Adrenal gland (tissue), 12 donors: Measurements from ENCODE around the gene MLLT6. TPM values are rescaled to one million over a fixed set of nuclear protein-coding genes. Genes with fewer than 3 reads are reported as not detected.

Experiments
- DNase-seq, 7 donors: peaks; one replicate each; pipeline ENCODE4 v3.0.0-alpha.2; 2019 to 2020
- H3K27ac ChIP-seq, 5 donors: fragments of 200-600 bp; sonication (generic) in 4 of 5; 1 replicate in 3 of 5; 2 replicates in 2 of 5; pipeline versions ENCODE4 v1.5.1 to v1.8.0; 2016 to 2020; ENCODE audit warnings: mild to moderate bottlenecking in 1 of 5
- H3K27me3 ChIP-seq: fragments of 200-600 bp; 2 replicates; pipeline ENCODE4 v1.8.0; 2021
- H3K36me3 ChIP-seq, 2 donors: fragments of 200-600 bp; replicated peaks in 1 of 2; 1 replicate in 1 of 2; 2 replicates in 1 of 2; pipeline versions ENCODE4 v1.5.1 to v1.8.0; 2018 to 2022
- H3K4me1 ChIP-seq, 2 donors: fragments of 200-600 bp; replicated peaks in 1 of 2; 1 replicate in 1 of 2; 2 replicates in 1 of 2; pipeline versions ENCODE4 v1.5.1 to v1.8.0; 2018 to 2021
- H3K4me3 ChIP-seq, 4 donors: fragments of 200-600 bp; sonication (generic) in 3 of 4; one replicate each; pipeline ENCODE4 v1.5.1; 2016 to 2018
- H3K9me3 ChIP-seq, 3 donors: fragments of 200-600 bp; sonication (generic) in 1 of 3; replicated peaks in 1 of 3; 1 replicate in 2 of 3; 2 replicates in 1 of 3; pipeline versions ENCODE4 v1.5.1 to v1.8.0; 2016 to 2021
- CTCF ChIP-seq, 6 experiments: fragments of 450-650 bp in 4 of 6; fragments of 200-600 bp in 2 of 6; sonication (generic) in 1 of 6; IDR thresholded peaks; 1 replicate in 5 of 6; 2 replicates in 1 of 6; pipeline versions ENCODE4 v1.5.1 to v1.8.0; 2016 to 2021; ENCODE audit warnings: antibody characterized with exemption in 6 of 6, mild to moderate bottlenecking in 2 of 6, moderate library complexity in 1 of 6
- POLR2A ChIP-seq, 2 donors: fragments of 450-650 bp; IDR thresholded peaks; one replicate each; pipeline ENCODE4 v1.6.1; 2017; ENCODE audit warnings: antibody characterized with exemption in 2 of 2, mild to moderate bottlenecking in 2 of 2, moderate library complexity in 1 of 2
- WGBS, 4 donors: extraction: QIAGEN DNeasy Blood & Tissue Kit in 2 of 4; methylation state at CpG; one replicate each; pipeline versions ENCODE4 v1.1.5 to v1.1.7; 2013 to 2017; 5-methylcytosine and 5-hydroxymethylcytosine counted together
- intact Hi-C, 2 donors: fragments of 100-400 bp; cut with DNase I; formaldehyde crosslinking; loops; one replicate each; pipeline versions ENCODE4 v1.14.1 to v1.15.0; 2022 to 2023
- polyA plus RNA-seq, 3 donors: library from polyadenylated mRNA; stranded (reverse); fragments of 200-250 nt in 2 of 3; fragments of 350-450 nt in 1 of 3; fragmentation: Illumina TruSeq in 1 of 3; extraction: RNeasy Lipid Tissue Mini Kit (QIAGEN cat#74804) in 1 of 3; gene quantifications; one replicate each; pipeline ENCODE4 v1.2.3, GENCODE V29; 2013 to 2014
- total RNA-seq, 9 donors: library from RNA; depleted of rRNA in 4 of 9; stranded (reverse); fragments of >200 nt in 4 of 9; fragments of 120-200 nt in 1 of 9; fragmentation: NEBNext Ultra II Directional in 1 of 9; extraction: Animal tissue kit (Norgen Biotek cat#: 25700) in 1 of 9; gene quantifications; one replicate each; pipeline versions ENCODE4 v1.1.0 to v1.2.4, GENCODE V29; 2013 to 2023
- donor health status: healthy with polysubstance abuse.
- donor health status: Bipolar disorder and iron deficiency.
- donor health status: DM: yes; HTN: yes; CAD: no.
- donor health status: DM: no; HTN: no; CAD: no.
- donor health status: DM: no; HTN: no; CAD: no.
- donor health status: DM: yes; HTN: yes; CAD: no.

Gene MLLT6
- total and polyA plus RNA-seq, 12 donors, result 24.5 to 339 (median 85.2) TPM

- Histone ChIP-seq H3K4me1 (peaks cover under 1 to 15% of the 10 kb centered on the region in 2 donors), H3K36me3 (peaks cover 0 to 92% of the 10 kb centered on the region in 2 donors), H3K4me3 (no peak overlapping the region), H3K9me3 (no peaks in the 10 kb centered on the region), H3K27me3 (no peaks in the 10 kb centered on the region), H3K27ac (no peak overlapping the region)
- WGBS, 4 donors, result 78 to 86% (median 82%) methylated on average over 19 to 26 of the region's 26 CpGs
- TF ChIP-seq POLR2A (IDR thresholded peaks at IDR 0.05) (no peak), CTCF (IDR thresholded peaks at IDR 0.05) (no peak)
- no peak for DNase-seq
- intact Hi-C loops, result no loop called here
Observed at GRCh38 chr17:38711792-38712571, 6.9 kb downstream of the MLLT6 start.

GRCh38 chr17:38712593-38712992 lies 7.5 kb downstream of the MLLT6 start:
- WGBS, 4 donors, result 94 to 98% (median 95%) methylated on average over 8 to 10 of the region's 10 CpGs
- peaks cover 0 to 96% of the 10 kb centered on the region in 2 donors for H3K36me3 ChIP-seq

GRCh38 chr17:38713456-38714075 lies 8.5 kb downstream of the MLLT6 start:
- peaks cover 0 to 95% of the 10 kb centered on the region in 2 donors for H3K36me3 ChIP-seq
- H3K9me3 ChIP-seq, result no peaks in the 10 kb centered on the region
- intact Hi-C loops, result no loop called here
- H3K4me3 ChIP-seq, result no peak overlapping the region
- H3K27me3 ChIP-seq, result no peaks in the 10 kb centered on the region
- no peak for DNase-seq
- WGBS, 4 donors, result 72 to 87% (median 82%) methylated on average over 11 of the region's 11 CpGs
- TF ChIP-seq POLR2A (IDR thresholded peaks at IDR 0.05) (no peak), CTCF (IDR thresholded peaks at IDR 0.05) (no peak)
- H3K27ac ChIP-seq, result no peak overlapping the region
- H3K4me1 ChIP-seq, result no peaks in the 10 kb centered on the region

More at GRCh38 chr17:38712593-38712992, 7.5 kb downstream of the MLLT6 start:
- Histone ChIP-seq H3K4me1 (peaks cover 0 to 9% of the 10 kb centered on the region in 2 donors), H3K4me3 (no peak overlapping the region), H3K27ac (no peak overlapping the region), H3K9me3 (no peaks in the 10 kb centered on the region), H3K27me3 (no peaks in the 10 kb centered on the region)
- DNase-seq, result no peak
- TF ChIP-seq CTCF (IDR thresholded peaks at IDR 0.05) (no peak), POLR2A (IDR thresholded peaks at IDR 0.05) (no peak)
- intact Hi-C loops, result no loop called here

GRCh38 chr17:38715216-38715943 lies 10.3 kb downstream of the MLLT6 start:
- Histone ChIP-seq H3K27ac (no peak overlapping the region), H3K27me3 (no peaks in the 10 kb centered on the region), H3K9me3 (no peaks in the 10 kb centered on the region), H3K36me3 (peaks cover 0 to 79% of the 10 kb centered on the region in 2 donors), H3K4me1 (peaks cover 0 to 6% of the 10 kb centered on the region in 2 donors), H3K4me3 (no peak overlapping the region)
- intact Hi-C loops, result no loop called here
- DNase-seq, result no peak
- TF ChIP-seq POLR2A (IDR thresholded peaks at IDR 0.05) (no peak), CTCF (IDR thresholded peaks at IDR 0.05) (no peak)
- 85 to 94% (median 89%) methylated on average over 9 of the region's 9 CpGs for WGBS, 4 donors
